HL-60 (cell line): ENCODE data around the gene CNTN5.

ENCODE experiments used
- DNase-seq, 2 experiments: peaks; one replicate each; pipeline ENCODE4 v3.0.0-alpha.2; 2010 to 2020; ENCODE audit warnings: low read depth in 1 of 2, low spot score in 1 of 2
- H3K27ac ChIP-seq: fragments of 250-450 bp; sonication (Bioruptor Pico); replicated peaks from 2 replicates; pipeline ENCODE4 v1.5.1; 2020; ENCODE audit warnings: mild to moderate bottlenecking, moderate library complexity
- H3K27me3 ChIP-seq: fragments of 250-450 bp; sonication (Bioruptor Pico); 2 replicates; pipeline ENCODE4 v1.5.1; 2021; ENCODE audit warnings: mild to moderate bottlenecking, moderate library complexity; ENCODE audit not compliant: insufficient read depth, poor library complexity, severe bottlenecking
- H3K4me3 ChIP-seq: replicated peaks from 2 replicates; pipeline ENCODE4 v1.5.1; 2011; ENCODE audit warnings: mild to moderate bottlenecking, control low read depth, low read length; ENCODE audit not compliant: insufficient read depth
- GABPA ChIP-seq: IDR thresholded peaks from 2 replicates; pipeline ENCODE4 v1.6.1; 2012; ENCODE audit warnings: low read depth
- POLR2AphosphoS5 ChIP-seq: IDR thresholded peaks from 2 replicates; pipeline ENCODE4 v1.6.1; 2012; ENCODE audit warnings: low read depth
- REST ChIP-seq: IDR thresholded peaks from 2 replicates; pipeline ENCODE4 v1.6.1; 2012; ENCODE audit warnings: low read depth; ENCODE audit not compliant: insufficient replicate concordance
- SPI1 ChIP-seq: IDR thresholded peaks from 2 replicates; pipeline ENCODE4 v1.6.1; 2012; ENCODE audit warnings: low read depth, mild to moderate bottlenecking, borderline replicate concordance
- TF ChIP-seq, protein P1 (sequence below): IDR thresholded peaks from one replicate; pipeline ENCODE4 v1.5.1; 2011; ENCODE audit warnings: low read length, control low read depth, inconsistent platforms; ENCODE audit not compliant: insufficient read depth

Gene CNTN5

GRCh38 chr11:100192181-100192580 lies 1171.4 kb downstream of the CNTN5 start:
- Histone ChIP-seq H3K27ac (no peak overlapping the region), H3K4me3 (no peak overlapping the region), H3K27me3 (no peaks in the 10 kb centered on the region)
- no peak for DNase-seq
- TF ChIP-seq GABPA (no peak), POLR2AphosphoS5 (no peak), SPI1 (no peak), REST (no peak)
- TF ChIP-seq, protein P1, sequence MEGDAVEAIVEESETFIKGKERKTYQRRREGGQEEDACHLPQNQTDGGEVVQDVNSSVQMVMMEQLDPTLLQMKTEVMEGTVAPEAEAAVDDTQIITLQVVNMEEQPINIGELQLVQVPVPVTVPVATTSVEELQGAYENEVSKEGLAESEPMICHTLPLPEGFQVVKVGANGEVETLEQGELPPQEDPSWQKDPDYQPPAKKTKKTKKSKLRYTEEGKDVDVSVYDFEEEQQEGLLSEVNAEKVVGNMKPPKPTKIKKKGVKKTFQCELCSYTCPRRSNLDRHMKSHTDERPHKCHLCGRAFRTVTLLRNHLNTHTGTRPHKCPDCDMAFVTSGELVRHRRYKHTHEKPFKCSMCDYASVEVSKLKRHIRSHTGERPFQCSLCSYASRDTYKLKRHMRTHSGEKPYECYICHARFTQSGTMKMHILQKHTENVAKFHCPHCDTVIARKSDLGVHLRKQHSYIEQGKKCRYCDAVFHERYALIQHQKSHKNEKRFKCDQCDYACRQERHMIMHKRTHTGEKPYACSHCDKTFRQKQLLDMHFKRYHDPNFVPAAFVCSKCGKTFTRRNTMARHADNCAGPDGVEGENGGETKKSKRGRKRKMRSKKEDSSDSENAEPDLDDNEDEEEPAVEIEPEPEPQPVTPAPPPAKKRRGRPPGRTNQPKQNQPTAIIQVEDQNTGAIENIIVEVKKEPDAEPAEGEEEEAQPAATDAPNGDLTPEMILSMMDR = no peak

GRCh38 chr11:100203789-100204188 lies 1183.0 kb downstream of the CNTN5 start:
- Histone ChIP-seq H3K27me3 (no peaks in the 10 kb centered on the region), H3K27ac (no peak overlapping the region), H3K4me3 (no peak overlapping the region)
- no peak for TF ChIP-seq POLR2AphosphoS5
- no peak for TF ChIP-seq SPI1
- TF ChIP-seq REST = no peak
- TF ChIP-seq GABPA = no peak
- TF ChIP-seq, protein P1 = no peak
- DNase-seq = no peak

DNA sequence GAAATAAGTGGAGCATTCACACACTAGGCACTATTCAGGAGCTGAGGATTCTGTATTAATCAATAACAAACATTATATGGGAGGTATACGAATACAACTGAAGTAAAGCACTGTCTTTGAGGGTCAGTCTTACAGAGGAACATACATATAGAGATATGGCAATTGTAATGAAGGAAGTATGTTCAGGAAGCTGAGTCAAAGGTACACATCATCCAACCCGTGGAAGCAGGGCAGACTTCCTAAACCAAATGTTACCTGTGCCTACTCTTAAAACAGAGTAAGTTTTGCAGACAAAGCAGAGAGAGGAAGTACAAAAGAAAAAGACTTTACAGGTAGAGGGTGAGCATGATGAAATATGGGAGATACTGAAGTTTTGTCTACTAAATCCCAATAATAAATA lies 1185.2 kb downstream of the CNTN5 start:
- no peak overlapping the region for H3K4me3 ChIP-seq
- H3K27me3 ChIP-seq = no peaks in the 10 kb centered on the region
- H3K27ac ChIP-seq = no peak overlapping the region
- DNase-seq = no peak
- TF ChIP-seq POLR2AphosphoS5 (no peak), SPI1 (no peak), GABPA (no peak), REST (no peak)
- TF ChIP-seq, protein P1 = no peak
